Middle frontal gyrus (tissue), 1 donor: ENCODE results near the gene CDYL.

Experiments used
- DNase-seq: peaks from one replicate; pipeline ENCODE4 v3.0.0-alpha.2; 2015; ENCODE audit warnings: low spot score; ENCODE audit errors: extremely low spot score

The CDYL gene

GRCh38 chr6:4879741-4880275 lies 103.6 kb downstream of the CDYL start:
- no peak for DNase-seq

DNA sequence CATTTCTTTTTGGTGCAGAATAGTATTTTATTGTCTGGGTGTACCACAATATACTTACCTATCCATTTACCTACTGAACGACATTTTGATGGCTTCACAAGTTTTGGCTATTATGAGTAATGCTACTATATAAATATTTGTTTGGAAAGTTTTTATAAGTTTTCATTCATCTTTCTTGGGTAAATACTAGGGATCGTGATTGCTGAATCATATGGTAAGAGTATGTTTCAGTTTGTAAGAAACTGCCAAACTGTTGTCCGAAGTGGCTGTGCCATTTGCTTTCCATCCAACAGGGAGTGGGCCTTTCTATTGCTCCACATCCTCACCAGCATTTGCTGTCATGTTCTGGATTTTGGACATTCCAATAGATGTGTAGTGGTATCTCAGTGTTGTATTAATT lies 104.2 kb downstream of the CDYL start:
- DNase-seq = no peak

DNA sequence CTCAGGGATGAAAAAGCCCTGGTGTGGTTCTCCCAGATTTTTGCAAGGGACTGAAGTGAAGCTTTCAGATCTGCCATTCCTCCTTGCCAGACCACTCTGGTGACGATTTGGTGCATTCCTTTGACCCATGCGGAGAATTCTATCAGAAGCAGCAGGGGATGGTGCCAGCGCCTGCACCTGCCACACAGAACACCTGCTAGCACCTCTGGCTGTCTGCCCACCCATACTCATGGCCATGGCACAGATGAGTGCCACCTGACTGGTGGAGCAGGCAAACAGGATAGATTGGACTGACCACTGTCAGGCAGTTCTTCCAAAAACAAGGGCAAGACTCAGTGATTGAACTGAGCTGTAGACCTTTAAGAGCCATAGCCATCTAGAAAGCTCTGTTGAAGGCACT lies 107.1 kb downstream of the CDYL start:
- no peak for DNase-seq

DNA sequence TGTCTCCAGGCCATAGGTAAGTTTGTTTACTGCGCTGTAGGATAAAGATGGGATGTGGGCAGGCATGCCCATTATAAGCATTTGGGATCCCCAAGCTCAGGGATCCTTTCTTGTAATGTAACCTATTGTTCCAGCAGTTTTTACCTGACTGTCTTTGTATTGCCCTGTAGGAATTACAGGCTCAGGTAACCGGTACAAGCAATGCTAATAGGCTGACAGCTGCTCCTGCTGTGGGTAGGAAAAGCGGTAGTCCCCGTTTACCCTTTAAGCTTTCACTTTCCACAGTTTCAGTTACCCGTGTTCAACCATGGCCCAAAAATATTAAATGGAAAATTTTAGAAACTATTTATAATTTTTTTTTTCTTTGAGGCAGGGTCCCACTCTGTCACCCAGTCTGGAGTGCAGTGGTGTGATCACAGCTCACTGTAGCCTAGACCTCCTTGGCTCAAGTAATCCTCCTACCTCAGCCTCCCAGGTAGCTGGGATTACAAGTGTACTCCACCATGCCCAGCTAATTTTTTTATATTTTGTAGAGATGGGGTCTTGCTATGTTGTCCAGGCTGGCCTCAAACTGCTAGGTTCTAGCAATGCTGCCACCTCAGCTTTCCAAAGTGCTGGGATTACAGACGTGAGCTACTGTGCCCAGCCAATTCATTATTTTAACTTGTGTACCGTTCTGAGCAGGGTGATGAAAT lies 108.6 kb downstream of the CDYL start:
- DNase-seq = no peak

GRCh38 chr6:4885341-4885933 lies 109.2 kb downstream of the CDYL start:
- no peak for DNase-seq

GRCh38 chr6:4888841-4889240 lies 112.6 kb downstream of the CDYL start:
- DNase-seq = no peak

GRCh38 chr6:4889701-4890100 lies 113.5 kb downstream of the CDYL start:
- DNase-seq = no peak

DNA sequence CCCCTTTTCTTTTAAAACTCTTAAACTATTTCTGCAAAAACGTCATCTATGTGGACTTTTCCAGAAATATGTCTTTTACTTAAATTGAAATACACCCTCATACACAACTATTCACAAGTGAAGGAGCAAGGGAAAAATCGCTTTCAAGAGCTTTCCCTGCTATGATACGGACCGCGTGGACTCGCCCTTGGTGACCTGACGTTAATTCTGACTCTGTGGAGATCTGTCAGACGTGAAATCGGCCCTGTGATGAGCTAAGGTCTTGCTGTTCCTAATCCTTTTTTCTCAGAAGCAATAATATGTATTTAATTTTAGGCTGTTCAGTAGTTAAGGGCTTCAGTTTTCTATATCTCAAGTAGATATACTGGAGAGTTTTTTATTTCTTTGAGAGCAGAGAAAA lies 114.0 kb downstream of the CDYL start:
- no peak for DNase-seq

DNA sequence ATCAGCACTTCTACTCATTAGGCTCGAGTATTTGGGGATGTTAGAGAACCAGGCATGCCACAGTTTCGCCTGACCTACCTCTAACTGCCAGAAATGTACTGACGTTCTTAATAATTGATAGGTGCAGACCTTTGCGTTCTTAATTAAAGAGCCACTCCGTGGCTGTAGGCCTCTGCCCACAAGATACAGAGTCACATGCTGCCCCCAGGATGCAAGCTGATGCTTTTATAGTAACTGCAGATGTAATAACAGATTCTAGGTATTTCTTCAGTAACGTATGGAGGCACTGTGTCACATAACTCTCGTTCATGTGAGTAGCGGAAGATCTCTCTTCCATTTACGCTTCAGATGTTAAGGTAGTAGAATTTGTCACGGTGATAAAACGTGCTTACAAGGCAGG lies 114.4 kb downstream of the CDYL start:
- DNase-seq = no peak

DNA sequence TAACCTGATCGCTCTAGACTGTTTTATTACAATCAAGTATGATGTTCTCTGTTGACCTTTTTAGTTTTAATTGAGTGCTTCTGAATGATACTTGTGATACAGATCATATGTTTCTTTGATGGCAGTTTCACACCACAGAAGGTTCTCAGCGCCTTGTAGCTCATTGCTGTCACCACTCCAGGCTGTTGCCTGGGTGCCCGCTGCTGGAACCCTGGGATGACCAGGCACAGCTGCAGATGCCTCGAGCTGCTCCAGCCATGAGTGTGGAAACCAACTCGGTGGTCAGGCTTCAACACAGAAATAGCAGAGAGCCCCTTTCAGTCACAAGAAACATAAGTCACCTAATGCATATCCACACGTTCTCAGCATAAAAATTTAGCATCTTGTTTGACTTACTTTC lies 114.9 kb downstream of the CDYL start:
- no peak for DNase-seq

- no peak for DNase-seq
Measured at GRCh38 chr6:4892785-4893485, 116.7 kb downstream of the CDYL start.

DNA sequence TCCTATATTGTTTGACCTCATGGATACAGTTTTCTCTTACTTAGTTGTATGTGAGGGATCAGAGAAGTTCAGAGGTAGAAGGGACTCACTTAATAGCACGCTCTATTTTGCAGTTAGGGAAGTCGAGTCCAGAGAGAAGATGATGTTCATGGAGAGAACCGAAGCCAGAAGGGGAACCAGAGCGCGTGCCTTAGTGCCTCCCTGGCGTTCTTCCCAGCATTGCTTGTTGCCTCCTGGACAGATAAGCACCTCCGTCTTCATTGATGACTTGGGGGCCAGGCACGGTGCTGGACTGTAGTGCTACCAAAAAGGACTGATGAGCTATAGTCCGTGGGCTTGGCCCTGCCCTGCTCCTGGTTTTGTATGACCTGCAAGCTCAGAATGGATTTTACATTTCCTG lies 117.8 kb downstream of the CDYL start:
- no peak for DNase-seq

- no peak for DNase-seq
Measured at GRCh38 chr6:4895971-4896370, 119.8 kb downstream of the CDYL start.

DNA sequence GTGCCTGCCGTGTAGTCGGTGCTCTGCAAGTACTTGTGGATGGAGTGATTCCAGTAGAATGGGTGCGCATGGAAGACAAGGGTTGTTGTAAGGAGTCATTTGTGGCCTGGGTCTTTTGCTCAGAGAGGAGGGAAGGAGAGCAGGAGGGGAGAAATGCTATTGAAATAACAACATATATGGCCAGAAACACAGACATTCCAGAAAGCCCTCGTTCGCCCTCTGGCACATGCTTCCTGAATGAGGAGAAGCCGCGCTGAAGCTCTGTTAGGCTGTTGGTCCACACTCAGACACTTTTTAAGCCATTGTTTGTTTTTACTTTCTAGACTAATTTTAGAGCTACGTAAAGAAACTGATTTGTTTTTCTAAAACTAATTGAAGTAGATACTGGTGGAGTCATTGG lies 120.2 kb downstream of the CDYL start:
- DNase-seq = no peak

GRCh38 chr6:4899249-4900034 lies 123.2 kb downstream of the CDYL start:
- no peak for DNase-seq

DNA sequence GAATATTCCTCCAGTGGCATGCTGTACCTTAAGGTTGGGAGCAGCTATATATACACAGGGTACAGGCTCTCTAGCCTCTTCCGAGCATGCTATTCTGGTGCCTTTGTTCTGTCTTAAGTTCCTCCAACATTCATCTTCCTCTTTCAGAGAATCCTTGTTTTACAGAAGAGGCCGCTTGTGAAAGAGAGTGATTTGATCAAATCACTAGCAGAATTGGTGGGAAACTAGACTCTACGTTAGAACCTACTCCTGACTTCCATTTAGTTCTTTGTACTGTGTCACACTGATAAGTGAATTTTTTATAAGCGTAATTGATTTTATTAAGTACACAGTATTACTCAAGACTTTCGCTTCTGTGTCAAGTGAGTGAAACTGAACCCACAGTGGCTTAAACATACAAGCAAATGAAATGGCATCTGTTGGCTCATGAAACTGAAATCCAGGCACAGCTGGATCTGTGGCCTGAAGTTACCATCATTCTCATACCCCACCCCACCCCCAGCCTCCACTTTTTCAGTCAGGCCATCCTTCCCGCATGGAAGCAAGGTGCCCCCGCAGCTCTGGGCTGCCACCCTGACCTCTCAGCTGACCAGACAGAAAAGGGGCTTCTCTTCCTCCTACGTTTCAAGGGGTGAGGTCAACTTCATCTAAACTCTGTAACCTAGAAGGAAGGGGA lies 125.3 kb downstream of the CDYL start:
- no peak for DNase-seq

- no peak for DNase-seq
Measured at GRCh38 chr6:4902363-4902762, 126.2 kb downstream of the CDYL start.

GRCh38 chr6:4903121-4903520 lies 126.9 kb downstream of the CDYL start:
- DNase-seq = no peak

GRCh38 chr6:4903751-4904370 lies 127.7 kb downstream of the CDYL start:
- DNase-seq = no peak

GRCh38 chr6:4904461-4905025 lies 128.3 kb downstream of the CDYL start:
- DNase-seq = no peak
